Breast epithelium (tissue), 3 donors: ENCODE data around the gene PSMD4.
A peak's percentile ranks its signal among the peaks of the same experiment; 100 is the strongest.

Source experiments
- POLR2A ChIP-seq: fragments of 450-650 bp; IDR thresholded peaks from one replicate; pipeline ENCODE4 v1.6.1; 2016; ENCODE audit warnings: antibody characterized with exemption, mild to moderate bottlenecking, moderate library complexity
- POLR2AphosphoS5 ChIP-seq, 3 donors: sonication (generic); formaldehyde crosslinking; IDR thresholded peaks; one replicate each; pipeline ENCODE4 v1.6.1; 2017; ENCODE audit warnings: antibody characterized with exemption in 3 of 3
- TF ChIP-seq, protein P1 (sequence below), 3 donors: fragments of 450-650 bp; IDR thresholded peaks; one replicate each; pipeline ENCODE4 v1.5.1; 2016 to 2017; ENCODE audit warnings: antibody characterized with exemption in 3 of 3, mild to moderate bottlenecking in 3 of 3, moderate library complexity in 3 of 3

DNA sequence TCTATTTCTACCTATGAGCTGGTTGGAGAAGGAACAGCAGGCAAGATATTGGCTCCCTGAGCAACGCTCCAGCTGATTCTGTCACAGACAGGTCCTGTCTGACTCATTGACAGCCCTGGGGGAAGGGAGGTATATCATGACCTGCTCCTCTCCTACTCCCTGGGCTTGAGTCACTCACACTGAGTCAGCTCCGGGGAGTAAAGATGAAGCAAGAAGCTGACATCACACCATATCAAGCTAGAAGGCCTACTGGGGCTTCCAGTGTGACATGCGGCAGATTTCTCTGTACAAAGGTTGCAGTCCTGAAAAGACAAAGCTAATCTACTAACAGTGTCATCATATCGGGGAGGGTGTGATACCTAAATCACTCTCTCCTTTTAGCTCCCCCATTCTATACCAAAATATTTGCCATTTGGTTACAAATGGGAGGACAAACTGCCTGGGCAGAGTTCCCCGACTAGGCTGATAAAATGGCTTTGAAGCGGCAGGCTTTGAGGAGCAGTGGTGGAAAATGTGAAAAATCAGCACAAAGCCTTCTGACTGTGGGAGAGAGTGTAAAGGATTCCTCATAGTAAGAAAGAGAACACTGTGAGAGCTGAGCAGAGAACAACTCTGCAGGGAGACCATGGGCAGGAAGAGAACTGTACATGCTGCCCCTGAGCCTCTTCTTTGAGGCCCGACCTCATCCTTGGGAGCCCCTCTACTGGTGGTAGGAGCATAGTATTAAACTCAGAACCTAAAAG lies 57.2 kb downstream of the PSMD4 start:
- TF ChIP-seq, protein P1, sequence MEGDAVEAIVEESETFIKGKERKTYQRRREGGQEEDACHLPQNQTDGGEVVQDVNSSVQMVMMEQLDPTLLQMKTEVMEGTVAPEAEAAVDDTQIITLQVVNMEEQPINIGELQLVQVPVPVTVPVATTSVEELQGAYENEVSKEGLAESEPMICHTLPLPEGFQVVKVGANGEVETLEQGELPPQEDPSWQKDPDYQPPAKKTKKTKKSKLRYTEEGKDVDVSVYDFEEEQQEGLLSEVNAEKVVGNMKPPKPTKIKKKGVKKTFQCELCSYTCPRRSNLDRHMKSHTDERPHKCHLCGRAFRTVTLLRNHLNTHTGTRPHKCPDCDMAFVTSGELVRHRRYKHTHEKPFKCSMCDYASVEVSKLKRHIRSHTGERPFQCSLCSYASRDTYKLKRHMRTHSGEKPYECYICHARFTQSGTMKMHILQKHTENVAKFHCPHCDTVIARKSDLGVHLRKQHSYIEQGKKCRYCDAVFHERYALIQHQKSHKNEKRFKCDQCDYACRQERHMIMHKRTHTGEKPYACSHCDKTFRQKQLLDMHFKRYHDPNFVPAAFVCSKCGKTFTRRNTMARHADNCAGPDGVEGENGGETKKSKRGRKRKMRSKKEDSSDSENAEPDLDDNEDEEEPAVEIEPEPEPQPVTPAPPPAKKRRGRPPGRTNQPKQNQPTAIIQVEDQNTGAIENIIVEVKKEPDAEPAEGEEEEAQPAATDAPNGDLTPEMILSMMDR (IDR thresholded peaks at IDR 0.05), result no peak
- TF ChIP-seq POLR2A (no peak), POLR2AphosphoS5 (IDR thresholded peaks at IDR 0.05) (peak; percentile 66 to 90 (median 86))
